ENCODE measurements around the gene ZKSCAN4.
A peak's percentile ranks its signal among the peaks of the same experiment; 100 is the strongest.

ZKSCAN4 gene

GRCh38 chr6:28280595-28281287 lies 28.7 kb upstream of the ZKSCAN4 start:
- no peak for DNase-seq (ENCODE audit: low read depth in 2 of 2)
- no peak for TF ChIP-seq CTCF (IDR thresholded peaks at IDR 0.05; ENCODE audit: low read depth, low read length)
- H3K4me3 ChIP-seq (replicated peaks in 1 of 2; ENCODE audit: low read depth in 2 of 2, low read length in 2 of 2): peak overlapping the region; percentile 67 to 71

GRCh38 chr6:28277746-28278145 lies 25.7 kb upstream of the ZKSCAN4 start:
- no peak overlapping the region for H3K4me3 ChIP-seq (replicated peaks in 1 of 2; ENCODE audit: low read depth in 2 of 2, low read length in 2 of 2)
- DNase-seq (ENCODE audit: low read depth in 2 of 2): no peak
- no peak for TF ChIP-seq CTCF (IDR thresholded peaks at IDR 0.05; ENCODE audit: low read depth, low read length)

- no peak for TF ChIP-seq CTCF (IDR thresholded peaks at IDR 0.05; ENCODE audit: low read depth, low read length)
- no peak overlapping the region for H3K4me3 ChIP-seq (replicated peaks in 1 of 2; ENCODE audit: low read depth in 2 of 2, low read length in 2 of 2)
These were observed 22.8 kb upstream of the ZKSCAN4 start for GRCh38 chr6:28274888-28275287.

GRCh38 chr6:28269492-28269891 lies 17.4 kb upstream of the ZKSCAN4 start:
- no peak for TF ChIP-seq CTCF (IDR thresholded peaks at IDR 0.05; ENCODE audit: low read depth, low read length)
- DNase-seq (ENCODE audit: low read depth in 2 of 2): peak; percentile 79 to 94
- H3K4me3 ChIP-seq (replicated peaks in 1 of 2; ENCODE audit: low read depth in 2 of 2, low read length in 2 of 2): no peak overlapping the region

More at GRCh38 chr6:28274888-28275287, 22.8 kb upstream of the ZKSCAN4 start:
- DNase-seq (ENCODE audit: low read depth in 2 of 2): no peak

- peak overlapping the region; percentile 52 to 72 for H3K4me3 ChIP-seq (replicated peaks in 1 of 2; ENCODE audit: low read depth in 2 of 2, low read length in 2 of 2)
- no peak for DNase-seq (ENCODE audit: low read depth in 2 of 2)
- no peak for TF ChIP-seq CTCF (IDR thresholded peaks at IDR 0.05; ENCODE audit: low read depth, low read length)
These were observed 15.6 kb upstream of the ZKSCAN4 start for GRCh38 chr6:28267695-28268059.

- DNase-seq (ENCODE audit: low read depth in 2 of 2): peak; percentile 91 to 93
- no peak for TF ChIP-seq CTCF (IDR thresholded peaks at IDR 0.05; ENCODE audit: low read depth, low read length)
- peak within 1 kb of the TSS; percentile 52 to 72 for H3K4me3 ChIP-seq (replicated peaks in 1 of 2; ENCODE audit: low read depth in 2 of 2, low read length in 2 of 2)
These were observed 15.1 kb upstream of the ZKSCAN4 start, which contains the start of gene ZSCAN26 for GRCh38 chr6:28266962-28267694. Gene ZSCAN26 (plus strand): TSS chr6:28267143. CDS start chr6:28271920, 4,777 bp downstream.
